ENCODE measurements around the gene AIFM3. TPM values are rescaled to one million over a fixed set of nuclear protein-coding genes. Genes with fewer than 3 reads are reported as not detected.

The AIFM3 gene
- total RNA-seq, 1 donor from 2014 or later, result 1.8 TPM

- no peak overlapping the region for H3K27ac Mint-ChIP-seq
- peaks cover 10% of the 10 kb centered on the region for H3K27me3 Mint-ChIP-seq
- peak overlapping the region; percentile 69 for H3K4me3 Mint-ChIP-seq (ENCODE audit: low read depth)
- TF ChIP-seq, protein P1, sequence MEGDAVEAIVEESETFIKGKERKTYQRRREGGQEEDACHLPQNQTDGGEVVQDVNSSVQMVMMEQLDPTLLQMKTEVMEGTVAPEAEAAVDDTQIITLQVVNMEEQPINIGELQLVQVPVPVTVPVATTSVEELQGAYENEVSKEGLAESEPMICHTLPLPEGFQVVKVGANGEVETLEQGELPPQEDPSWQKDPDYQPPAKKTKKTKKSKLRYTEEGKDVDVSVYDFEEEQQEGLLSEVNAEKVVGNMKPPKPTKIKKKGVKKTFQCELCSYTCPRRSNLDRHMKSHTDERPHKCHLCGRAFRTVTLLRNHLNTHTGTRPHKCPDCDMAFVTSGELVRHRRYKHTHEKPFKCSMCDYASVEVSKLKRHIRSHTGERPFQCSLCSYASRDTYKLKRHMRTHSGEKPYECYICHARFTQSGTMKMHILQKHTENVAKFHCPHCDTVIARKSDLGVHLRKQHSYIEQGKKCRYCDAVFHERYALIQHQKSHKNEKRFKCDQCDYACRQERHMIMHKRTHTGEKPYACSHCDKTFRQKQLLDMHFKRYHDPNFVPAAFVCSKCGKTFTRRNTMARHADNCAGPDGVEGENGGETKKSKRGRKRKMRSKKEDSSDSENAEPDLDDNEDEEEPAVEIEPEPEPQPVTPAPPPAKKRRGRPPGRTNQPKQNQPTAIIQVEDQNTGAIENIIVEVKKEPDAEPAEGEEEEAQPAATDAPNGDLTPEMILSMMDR (IDR thresholded peaks at IDR 0.05; ENCODE audit: unreplicated experiment), result no peak
- H3K9me3 Mint-ChIP-seq (ENCODE audit: low read depth), result no peaks in the 10 kb centered on the region
- peaks cover 16% of the 10 kb centered on the region for H3K4me1 Mint-ChIP-seq (ENCODE audit: low read depth)
- DNase-seq (ENCODE audit: low spot score, unreplicated experiment), result no peak
- H3K36me3 Mint-ChIP-seq (ENCODE audit: insufficient read depth), result peaks cover 4% of the 10 kb centered on the region
These were observed 9.2 kb upstream of the AIFM3 start for GRCh38 chr22:20957683-20958431.

GRCh38 chr22:20959578-20960461 lies 7.2 kb upstream of the AIFM3 start:
- no peak for DNase-seq (ENCODE audit: low spot score, unreplicated experiment)
- H3K4me3 Mint-ChIP-seq (ENCODE audit: low read depth), result no peak overlapping the region
- H3K4me1 Mint-ChIP-seq (ENCODE audit: low read depth), result peaks cover 11% of the 10 kb centered on the region
- H3K27me3 Mint-ChIP-seq, result peaks cover 28% of the 10 kb centered on the region
- TF ChIP-seq, protein P1 (IDR thresholded peaks at IDR 0.05; ENCODE audit: unreplicated experiment), result no peak
- H3K27ac Mint-ChIP-seq, result peak overlapping the region; percentile 38
- no peaks in the 10 kb centered on the region for H3K36me3 Mint-ChIP-seq (ENCODE audit: insufficient read depth)
- H3K9me3 Mint-ChIP-seq (ENCODE audit: low read depth), result no peaks in the 10 kb centered on the region

- Mint-ChIP-seq H3K9me3 (ENCODE audit: low read depth) (no peaks in the 10 kb centered on the region), H3K4me1 (ENCODE audit: low read depth) (peaks cover 11% of the 10 kb centered on the region), H3K36me3 (ENCODE audit: insufficient read depth) (no peaks in the 10 kb centered on the region), H3K27me3 (peaks cover 28% of the 10 kb centered on the region), H3K4me3 (ENCODE audit: low read depth) (no peak overlapping the region), H3K27ac (no peak overlapping the region)
- no peak for DNase-seq (ENCODE audit: low spot score, unreplicated experiment)
- TF ChIP-seq, protein P1 (IDR thresholded peaks at IDR 0.05; ENCODE audit: unreplicated experiment), result no peak
These were observed 6.4 kb upstream of the AIFM3 start for GRCh38 chr22:20960609-20961008.

- Mint-ChIP-seq H3K27me3 (peaks cover 32% of the 10 kb centered on the region), H3K4me3 (ENCODE audit: low read depth) (no peak overlapping the region), H3K36me3 (ENCODE audit: insufficient read depth) (no peaks in the 10 kb centered on the region), H3K27ac (no peak overlapping the region), H3K4me1 (ENCODE audit: low read depth) (peaks cover 11% of the 10 kb centered on the region), H3K9me3 (ENCODE audit: low read depth) (no peaks in the 10 kb centered on the region)
- DNase-seq (ENCODE audit: low spot score, unreplicated experiment), result no peak
- TF ChIP-seq, protein P1 (IDR thresholded peaks at IDR 0.05; ENCODE audit: unreplicated experiment), result no peak
These were observed 4.5 kb upstream of the AIFM3 start for GRCh38 chr22:20962491-20962945.
